Activated B cell treated with CpG ODN at 0.5 μM for 24 hours (primary cell): ENCODE measurements around the gene MAST1. TPM values are rescaled to one million over a fixed set of nuclear protein-coding genes. Genes with fewer than 3 reads are reported as not detected.

ENCODE experiments used
- ATAC-seq: fragments of 200-7000 bp; cut with Tn5 transposase; one replicate; pipeline ENCODE4 v1.10.0; 2021; ENCODE audit warnings: low read depth, mild to moderate bottlenecking, moderate library complexity
- CTCF ChIA-PET: fragments of 350-600 bp; sonication (Branson Sonifier 250); formaldehyde crosslinking; loops from one replicate; lab custom pipeline; 2021; ENCODE audit warnings: antibody characterized with exemption; lab: Charles Lee
- POLR2A ChIA-PET: fragments of 350-600 bp; sonication (Branson Sonifier 250); formaldehyde crosslinking; loops from one replicate; lab custom pipeline; 2021; ENCODE audit warnings: antibody characterized with exemption; lab: Charles Lee
- DNase-seq: peaks from one replicate; pipeline ENCODE4 v3.0.0; 2022
- H3K27ac Mint-ChIP-seq: one replicate; pipeline ENCODE4 v1.8.0; 2020; ENCODE audit warnings: mixed read lengths
- H3K27me3 Mint-ChIP-seq: one replicate; pipeline ENCODE4 v1.8.0; 2021; ENCODE audit warnings: mixed read lengths
- H3K36me3 Mint-ChIP-seq: one replicate; pipeline ENCODE4 v1.8.0; 2021; ENCODE audit warnings: low read depth, mixed read lengths
- H3K4me1 Mint-ChIP-seq: one replicate; pipeline ENCODE4 v1.8.0; 2021; ENCODE audit warnings: mixed read lengths
- H3K4me3 Mint-ChIP-seq: one replicate; pipeline ENCODE4 v1.8.0; 2020; ENCODE audit warnings: mild to moderate bottlenecking, mixed read lengths
- H3K9me3 Mint-ChIP-seq: one replicate; pipeline ENCODE4 v1.8.0; 2020; ENCODE audit warnings: mixed read lengths
- CTCF ChIP-seq: fragments of 200-600 bp; IDR thresholded peaks from one replicate; pipeline ENCODE4 v1.8.0; 2022; ENCODE audit warnings: antibody characterized with exemption, mild to moderate bottlenecking
- intact Hi-C: fragments of 100-400 bp; cut with micrococcal nuclease; formaldehyde crosslinking; loops from one replicate; pipeline ENCODE4 v1.15.1; 2024
- total RNA-seq: library from RNA; stranded (reverse); gene quantifications from 2 replicates; pipeline ENCODE4 v1.2.3, GENCODE V29; 2022

The MAST1 gene
- total RNA-seq, 1 donor from 2014 or later: 0.20 TPM

- no peak for TF ChIP-seq CTCF
- intact Hi-C loops: no loop called here
- ChIA-PET POLR2A (interaction anchor here (0.6 kb wide), 1 partner anchor 280 kb away, joined by 3 read pairs; no protein-coding TSS in a partner anchor), CTCF (no interaction called here)
- Mint-ChIP-seq H3K27me3 (peaks cover 69% of the 10 kb centered on the region), H3K36me3 (no peaks in the 10 kb centered on the region), H3K4me3 (peak within 1 kb of the TSS; percentile 51), H3K27ac (no peak within 1 kb of the TSS), H3K9me3 (peaks cover 3% of the 10 kb centered on the region), H3K4me1 (peaks cover 34% of the 10 kb centered on the region)
- no peak for DNase-seq
- no peak for ATAC-seq
Observed at GRCh38 chr19:12834566-12834943, 3.8 kb upstream of the MAST1 start, which contains the start of gene RTBDN. Gene RTBDN (minus strand): TSS chr19:12834579. CDS start chr19:12829979, 4,600 bp downstream.

GRCh38 chr19:12834976-12835757 lies 3.1 kb upstream of the MAST1 start:
- H3K27ac Mint-ChIP-seq: no peak overlapping the region
- no peak for DNase-seq
- H3K4me1 Mint-ChIP-seq: peaks cover 36% of the 10 kb centered on the region
- CTCF ChIA-PET: no interaction called here
- intact Hi-C loops: loop anchor here (5.0 kb wide), 1 partner anchor 267 kb away; the partner anchor contains the start of gene LYL1
- no peaks in the 10 kb centered on the region for H3K36me3 Mint-ChIP-seq
- peaks cover 67% of the 10 kb centered on the region for H3K27me3 Mint-ChIP-seq
- no peak overlapping the region for H3K4me3 Mint-ChIP-seq
- TF ChIP-seq CTCF: no peak
- H3K9me3 Mint-ChIP-seq: peaks cover 3% of the 10 kb centered on the region
- POLR2A ChIA-PET: interaction anchor here (0.6 kb wide), 1 partner anchor 281 kb away, joined by 3 read pairs; no protein-coding TSS in a partner anchor
- ATAC-seq: no peak

DNA sequence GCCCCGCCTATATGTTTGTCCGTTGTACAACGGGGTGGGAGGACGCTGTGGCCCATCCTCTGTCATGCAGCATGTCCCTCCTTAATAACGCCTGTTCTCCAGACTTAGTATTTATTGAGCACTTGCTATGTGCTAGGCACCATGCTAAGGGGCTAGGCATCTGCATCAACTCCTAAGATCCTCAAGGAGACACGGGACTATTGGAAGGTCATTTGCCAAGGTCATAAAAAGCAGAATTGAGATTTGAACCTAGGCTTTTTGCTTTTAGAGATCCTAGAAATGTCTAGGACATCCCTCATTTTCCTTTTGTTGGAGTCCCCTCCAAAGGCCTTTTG lies 1.8 kb upstream of the MAST1 start:
- TF ChIP-seq CTCF: no peak
- DNase-seq (no peak), ATAC-seq (no peak)
- ChIA-PET CTCF (interaction anchor here (1.0 kb wide), 1 partner anchor 70 kb away, joined by 3 read pairs; no protein-coding TSS in a partner anchor), POLR2A (interaction anchor here (1.3 kb wide), 1 partner anchor 45 kb away, joined by 3 read pairs; the partner anchor contains the start of gene JUNB)
- peaks cover 48% of the 10 kb centered on the region for H3K4me1 Mint-ChIP-seq
- no peak overlapping the region for H3K4me3 Mint-ChIP-seq
- H3K27ac Mint-ChIP-seq: no peak overlapping the region
- intact Hi-C loops: loop anchor here (5.0 kb wide), 1 partner anchor 266 kb away; the partner anchor contains the start of gene LYL1
- peaks cover 68% of the 10 kb centered on the region for H3K27me3 Mint-ChIP-seq
- H3K9me3 Mint-ChIP-seq: peaks cover 3% of the 10 kb centered on the region
- H3K36me3 Mint-ChIP-seq: no peaks in the 10 kb centered on the region

GRCh38 chr19:12837225-12837624 lies 1.1 kb upstream of the MAST1 start:
- ATAC-seq (no peak), DNase-seq (no peak)
- intact Hi-C loops: loop anchor here (5.0 kb wide), 1 partner anchor 265 kb away; the partner anchor contains the start of gene LYL1
- Mint-ChIP-seq H3K27me3 (peaks cover 66% of the 10 kb centered on the region), H3K27ac (no peak overlapping the region), H3K4me1 (peaks cover 53% of the 10 kb centered on the region), H3K9me3 (peaks cover 3% of the 10 kb centered on the region), H3K36me3 (no peaks in the 10 kb centered on the region), H3K4me3 (no peak overlapping the region)
- ChIA-PET POLR2A (interaction anchor here (0.5 to 1.3 kb wide), 4 partner anchors 46 to 155 kb away, joined by 3 to 4 read pairs (median 4); partner anchors contain the start of gene JUNB), CTCF (interaction anchor here (0.7 to 1.0 kb wide), 3 partner anchors 10 to 71 kb away, joined by 3 read pairs; no protein-coding TSS in a partner anchor)
- TF ChIP-seq CTCF: no peak
